ENCODE data around the gene TAMALIN. TPM values are rescaled to one million over a fixed set of nuclear protein-coding genes. Genes with fewer than 3 reads are reported as not detected.

TAMALIN gene
- total RNA-seq, 4 donors from 2014 or later, result 11.5 to 14.5 (median 12.5) TPM

DNA sequence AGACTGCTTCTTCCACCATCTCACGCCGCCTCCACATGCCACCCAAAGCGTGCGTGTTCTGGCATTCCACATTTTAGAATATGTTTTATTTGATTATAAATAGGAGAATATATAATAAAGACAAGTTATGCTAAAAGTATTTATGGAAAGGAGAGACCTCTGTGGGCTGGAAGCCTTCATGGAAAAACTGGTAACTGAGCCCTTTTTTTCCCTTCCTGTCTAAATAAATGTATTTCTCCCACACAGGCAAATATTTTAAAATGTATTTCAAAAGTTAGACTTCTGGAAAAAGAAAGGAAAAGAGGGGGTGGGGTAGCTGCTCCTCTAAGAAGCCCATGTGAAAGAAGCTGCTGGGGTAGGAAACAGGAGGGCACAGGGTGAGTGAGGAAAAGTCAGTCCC is 28.4 kb downstream of the TAMALIN start:
- Histone ChIP-seq H3K36me3 (no peaks in the 10 kb centered on the region), H3K4me3 (no peak overlapping the region), H3K9me3 (no peaks in the 10 kb centered on the region), H3K27me3 (no peaks in the 10 kb centered on the region), H3K27ac (no peak overlapping the region), H3K4me1 (peaks cover 52% of the 10 kb centered on the region)
- TF ChIP-seq EP300 (IDR thresholded peaks at IDR 0.05) (no peak), POLR2AphosphoS5 (IDR thresholded peaks at IDR 0.05) (no peak), CTCF (IDR thresholded peaks at IDR 0.05) (no peak), POLR2A (IDR thresholded peaks at IDR 0.05) (no peak)
- 87% methylated on average over 4 of the region's 4 CpGs for WGBS
- DNase-seq (ENCODE audit: low spot score in 2 of 2), result no peak

DNA sequence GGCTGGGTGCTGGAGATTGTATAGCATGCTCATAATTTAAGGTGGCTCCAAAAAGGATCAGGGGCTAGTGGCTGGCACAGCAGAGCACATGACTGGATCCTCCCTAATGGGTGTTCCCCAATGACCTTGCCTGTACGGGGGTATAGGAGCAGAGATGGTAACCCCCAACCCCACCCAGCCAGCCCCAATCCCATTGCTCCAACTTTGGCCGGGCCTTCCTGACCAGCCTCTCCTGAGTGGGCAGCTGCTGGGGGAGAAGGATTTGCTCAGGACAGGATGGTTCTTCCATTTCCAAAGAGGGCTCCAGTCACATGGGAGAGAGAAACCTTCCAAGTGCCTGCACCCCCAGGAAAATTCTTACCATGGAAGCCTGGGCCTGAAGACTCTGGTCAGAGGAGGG is 29.2 kb downstream of the TAMALIN start:
- H3K4me3 ChIP-seq, result no peak overlapping the region
- 71% methylated on average over 2 of the region's 2 CpGs for WGBS
- TF ChIP-seq POLR2A (IDR thresholded peaks at IDR 0.05) (no peak), EP300 (IDR thresholded peaks at IDR 0.05) (no peak), POLR2AphosphoS5 (IDR thresholded peaks at IDR 0.05) (no peak), CTCF (IDR thresholded peaks at IDR 0.05) (no peak)
- no peaks in the 10 kb centered on the region for H3K27me3 ChIP-seq
- H3K4me1 ChIP-seq, result peaks cover 52% of the 10 kb centered on the region
- H3K9me3 ChIP-seq, result no peaks in the 10 kb centered on the region
- peak overlapping the region; percentile 78 for H3K27ac ChIP-seq
- DNase-seq (ENCODE audit: low spot score in 2 of 2), result no peak
- H3K36me3 ChIP-seq, result no peaks in the 10 kb centered on the region

DNA sequence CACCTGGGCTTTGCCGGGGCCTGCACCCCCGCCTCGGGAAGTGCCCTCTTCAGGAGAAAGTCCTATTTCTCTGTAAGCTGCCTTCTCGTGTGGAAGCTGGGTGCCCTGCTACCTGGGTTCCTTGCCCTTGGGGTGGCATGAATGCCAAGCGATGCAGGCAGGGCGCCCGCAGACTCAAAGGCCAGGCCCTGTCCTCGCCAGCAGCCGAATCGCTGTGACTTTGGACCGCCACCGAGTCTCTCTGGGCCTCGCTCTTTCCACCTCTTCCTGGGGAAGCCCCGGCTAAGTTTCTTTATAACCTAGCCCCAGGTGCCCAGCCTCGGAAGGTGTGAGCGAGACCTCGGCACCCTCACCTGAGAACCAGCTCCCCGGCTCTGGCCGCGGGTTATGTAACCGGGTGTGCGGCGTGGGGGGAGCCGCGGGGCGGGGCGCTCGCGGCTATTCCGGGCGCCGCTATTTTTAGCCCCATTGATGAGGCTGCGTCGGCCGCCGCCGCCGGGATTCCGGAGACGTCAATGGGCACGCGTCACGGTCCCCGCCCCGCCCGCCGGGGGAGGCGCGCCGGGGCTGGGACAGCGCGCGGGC is 29.9 kb downstream of the TAMALIN start:
- Histone ChIP-seq H3K4me1 (peaks cover 59% of the 10 kb centered on the region), H3K36me3 (no peaks in the 10 kb centered on the region), H3K27ac (peak overlapping the region; percentile 78), H3K4me3 (peak overlapping the region; percentile 79), H3K27me3 (no peaks in the 10 kb centered on the region), H3K9me3 (no peaks in the 10 kb centered on the region)
- TF ChIP-seq EP300 (IDR thresholded peaks at IDR 0.05) (peak; percentile 89), CTCF (IDR thresholded peaks at IDR 0.05) (no peak), POLR2AphosphoS5 (IDR thresholded peaks at IDR 0.05) (peak in 2 of 3 donors; percentile 67 to 78)
- WGBS, result 10% methylated on average over 50 of the region's 53 CpGs
- DNase-seq (ENCODE audit: low spot score in 2 of 2), result peak; percentile 93 to 95

DNA sequence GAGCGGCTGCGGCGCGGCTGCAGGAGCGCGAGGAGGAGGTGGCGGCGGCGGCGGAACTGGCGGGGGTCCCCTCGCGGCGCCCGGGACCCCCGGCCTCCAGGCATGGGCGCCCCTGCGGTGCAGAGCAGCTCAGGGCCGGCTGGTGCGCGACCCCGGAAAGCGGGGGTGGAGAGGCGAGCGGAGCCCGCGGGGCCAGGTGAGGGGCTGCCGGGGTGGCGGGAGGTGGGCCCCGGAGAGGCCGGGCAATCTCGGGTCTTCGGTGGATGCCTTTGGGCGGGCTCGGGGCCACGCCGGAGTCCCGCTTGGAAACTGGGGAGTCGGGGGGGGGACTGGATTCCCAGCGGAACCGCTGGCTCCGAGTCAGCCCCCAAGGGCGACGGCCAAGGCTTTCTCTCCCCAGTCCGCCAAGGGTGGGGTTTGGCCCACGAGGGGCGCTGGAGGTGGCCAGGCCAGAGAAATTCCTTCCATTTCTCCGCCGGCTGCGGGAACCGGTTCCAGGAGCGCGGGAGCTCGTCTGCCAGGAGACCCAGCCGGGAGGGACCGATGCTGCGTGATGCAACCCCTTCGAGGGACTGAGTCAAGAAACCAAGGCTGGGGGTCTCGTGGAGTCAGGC is 30.6 kb downstream of the TAMALIN start:
- DNase-seq (ENCODE audit: low spot score in 2 of 2), result peak; percentile 94
- Histone ChIP-seq H3K27ac (peak overlapping the region; percentile 88), H3K4me1 (peaks cover 61% of the 10 kb centered on the region)

More for the DNA sequence above, 30.6 kb downstream of the TAMALIN start:
- Histone ChIP-seq H3K27me3 (no peaks in the 10 kb centered on the region), H3K36me3 (no peaks in the 10 kb centered on the region), H3K4me3 (peak overlapping the region; percentile 79), H3K9me3 (no peaks in the 10 kb centered on the region)
- TF ChIP-seq POLR2A (IDR thresholded peaks at IDR 0.05) (no peak), CTCF (IDR thresholded peaks at IDR 0.05) (no peak), POLR2AphosphoS5 (IDR thresholded peaks at IDR 0.05) (peak in 1 of 3 donors; percentile 79), EP300 (IDR thresholded peaks at IDR 0.05) (no peak)
- WGBS, result 10% methylated on average over 14 of the region's 59 CpGs

Measured in suprapubic skin (tissue), 4 donors.